K562 (cell line): ENCODE data around the gene CD164. TPM values are rescaled to one million over a fixed set of nuclear protein-coding genes. Genes with fewer than 3 reads are reported as not detected.

Source experiments
- ARID3B ChIP-seq: fragments of 250-450 bp; sonication (Bioruptor Pico); IDR thresholded peaks from 2 replicates; pipeline ENCODE4 v1.4.0; 2020; ENCODE audit warnings: borderline replicate concordance
- BCOR ChIP-seq: fragments of 450-650 bp; IDR thresholded peaks from 2 replicates; pipeline ENCODE4 v1.6.1; 2016
- CREB3 ChIP-seq: fragments of 450-650 bp; conservative IDR thresholded peaks from 2 replicates; pipeline ENCODE4 v1.6.1; 2016; ENCODE audit warnings: missing genetic modification characterization, low read depth, mild to moderate bottlenecking, missing compliant biosample characterization, moderate library complexity
- ETV1 ChIP-seq: fragments of 450-650 bp; conservative IDR thresholded peaks from 2 replicates; pipeline ENCODE4 v1.6.1; 2016; ENCODE audit warnings: missing genetic modification characterization, control low read depth, low read depth, missing compliant biosample characterization
- FIP1L1 ChIP-seq: fragments of 200-400 bp; formaldehyde crosslinking; IDR thresholded peaks from 2 replicates; pipeline ENCODE4 v1.6.1; 2018; ENCODE audit warnings: mild to moderate bottlenecking, low read depth, low read length; ENCODE audit not compliant: poor library complexity, severe bottlenecking
- GATAD2A ChIP-seq: fragments of 450-650 bp; IDR thresholded peaks from 2 replicates; pipeline ENCODE4 v1.6.1; 2017
- ILF3 ChIP-seq: fragments of 450-650 bp; IDR thresholded peaks from 2 replicates; pipeline ENCODE4 v1.6.1; 2018; ENCODE audit warnings: antibody characterized with exemption, mild to moderate bottlenecking, moderate library complexity, borderline replicate concordance
- MTA3 ChIP-seq: fragments of 450-650 bp; formaldehyde crosslinking; IDR thresholded peaks from 2 replicates; pipeline ENCODE4 v1.6.1; 2017; ENCODE audit warnings: mild to moderate bottlenecking, borderline replicate concordance
- NR2C1 ChIP-seq, 2 experiments: fragments of 450-650 bp; IDR thresholded peaks; 2 replicates each; pipeline ENCODE4 v1.6.1; 2017; ENCODE audit warnings: mild to moderate bottlenecking in 2 of 2, antibody characterized with exemption in 1 of 2, inconsistent platforms in 1 of 2, missing compliant biosample characterization in 1 of 2, missing genetic modification characterization in 1 of 2
- RCOR1 ChIP-seq, 2 experiments: IDR thresholded peaks; 2 replicates each; pipeline ENCODE4 v1.6.1; 2012; ENCODE audit warnings: low read depth in 2 of 2, low read length in 2 of 2, borderline replicate concordance in 1 of 2, improper control_type of control experiment in 1 of 2
- SMARCA4 ChIP-seq: fragments of 450-650 bp; IDR thresholded peaks from 2 replicates; pipeline ENCODE4 v1.6.1; 2016
- SMARCC2 ChIP-seq: fragments of 450-650 bp; IDR thresholded peaks from 2 replicates; pipeline ENCODE4 v1.6.1; 2017; ENCODE audit warnings: antibody characterized with exemption, moderate library complexity, mild to moderate bottlenecking, low read depth
- UBTF ChIP-seq, 2 experiments: IDR thresholded peaks; 2 replicates each; pipeline ENCODE4 v1.6.1; 2012; ENCODE audit warnings: improper control_type of control experiment in 2 of 2, low read depth in 2 of 2, low read length in 2 of 2, borderline replicate concordance in 1 of 2
- ZNF589 ChIP-seq: fragments of 200-800 bp; sonication (Bioruptor generic); IDR thresholded peaks from 2 replicates; pipeline ENCODE4 v1.6.1; 2016; ENCODE audit warnings: low read depth, missing genetic modification characterization, missing compliant biosample characterization
- polyA plus RNA-seq, 8 experiments: library from polyadenylated mRNA; depleted of rRNA in 4 of 8; stranded (reverse) in 5 of 8; unstranded in 3 of 8; fragments of >200 nt; fragmentation: Nextera tagmentation in 2 of 8; fragmentation: Illumina TruSeq in 1 of 8; extraction: Ambion mirVana in 2 of 8; extraction: Trizol in 1 of 8; gene quantifications; 2 replicates each; pipeline versions ENCODE4 v1.2.1 to v1.2.3, GENCODE V29; 2011 to 2014; ENCODE audit warnings: inconsistent platforms in 1 of 8, missing spikeins in 1 of 8
- total RNA-seq, 7 experiments: library from RNA; depleted of rRNA in 6 of 7; stranded (reverse); fragments of >200 nt in 6 of 7; fragmentation: Illumina TruSeq in 2 of 7; extraction: Trizol in 2 of 7; gene quantifications; 2 replicates each; pipeline versions ENCODE4 v1.2.1 to v1.2.3, GENCODE V29; 2011 to 2021; ENCODE audit warnings: low replicate concordance in 1 of 7
- TF ChIP-seq, protein P1 (sequence below), 2 experiments: fragments of 450-650 bp; IDR thresholded peaks; 2 replicates each; pipeline ENCODE4 v1.6.1; 2016
- TF ChIP-seq, protein P2 (sequence below): fragments of 450-650 bp; IDR thresholded peaks from 2 replicates; pipeline ENCODE4 v1.6.1; 2017; ENCODE audit warnings: antibody characterized with exemption, mild to moderate bottlenecking

The CD164 gene
- total and polyA plus RNA-seq, 9 of the 15 experiments (the other 6 are each of a cell fraction or from before 2014, with no cell fraction given) = 79.5 to 317 (median 165) TPM

DNA sequence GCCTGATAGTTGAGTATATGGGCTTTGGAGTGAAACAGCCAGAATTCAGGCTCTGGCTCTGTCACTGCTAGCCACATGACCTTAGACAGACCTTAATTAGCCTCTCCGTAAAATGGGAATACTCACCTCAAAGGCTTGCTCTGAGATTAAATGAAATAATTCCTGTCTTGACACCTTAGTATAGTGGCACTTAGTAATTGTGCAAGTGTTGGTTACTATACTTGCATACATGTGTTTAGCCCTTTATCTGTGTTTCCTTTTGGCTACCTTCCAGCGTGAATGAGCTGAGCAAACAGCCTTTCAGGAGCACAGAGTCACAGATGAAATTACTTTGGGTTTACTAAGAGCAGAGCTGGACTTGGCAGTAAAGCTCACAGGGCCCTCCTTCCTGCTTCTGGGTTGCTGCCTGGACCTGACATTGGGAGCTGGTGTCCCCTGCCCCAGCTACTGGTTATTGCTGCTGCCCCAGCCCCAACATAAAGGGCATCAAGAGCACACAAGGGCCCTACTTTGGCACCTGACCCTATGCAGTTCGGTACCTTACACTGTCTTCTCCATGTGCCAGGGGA lies 32.8 kb downstream of the CD164 start (continued):
- TF ChIP-seq UBTF (IDR thresholded peaks at IDR 0.05; ENCODE audit: borderline replicate concordance in 1 of 2, low read depth in 2 of 2, low read length in 2 of 2) (no peak), ARID3B (no peak), GATAD2A (no peak), FIP1L1 (no peak), SMARCC2 (peak; percentile 37; the same call in 1 of the 2 replicates), ILF3 (no peak), CREB3 (tag) (peak; percentile 72), SMARCA4 (peak; percentile 83), MTA3 (peak; percentile 53; the same call in 1 of the 2 replicates), RCOR1 (IDR thresholded peaks at IDR 0.05; ENCODE audit: borderline replicate concordance in 1 of 2, low read depth in 2 of 2, low read length in 2 of 2) (peak in 1 of 2 experiments; percentile 56; a peak in 1 of 4 replicates), ZNF589 (0 out of 2 replicates have a peak, but pooled peaks have one; percentile 22), NR2C1 (IDR thresholded peaks at IDR 0.05) (no peak), NR2C1 (tag; IDR thresholded peaks at IDR 0.05) (0 out of 2 replicates have a peak, but pooled peaks have one; percentile 16), BCOR (peak; percentile 90), ETV1 (tag) (0 out of 2 replicates have a peak, but pooled peaks have one; percentile 29)
- TF ChIP-seq, protein P1, sequence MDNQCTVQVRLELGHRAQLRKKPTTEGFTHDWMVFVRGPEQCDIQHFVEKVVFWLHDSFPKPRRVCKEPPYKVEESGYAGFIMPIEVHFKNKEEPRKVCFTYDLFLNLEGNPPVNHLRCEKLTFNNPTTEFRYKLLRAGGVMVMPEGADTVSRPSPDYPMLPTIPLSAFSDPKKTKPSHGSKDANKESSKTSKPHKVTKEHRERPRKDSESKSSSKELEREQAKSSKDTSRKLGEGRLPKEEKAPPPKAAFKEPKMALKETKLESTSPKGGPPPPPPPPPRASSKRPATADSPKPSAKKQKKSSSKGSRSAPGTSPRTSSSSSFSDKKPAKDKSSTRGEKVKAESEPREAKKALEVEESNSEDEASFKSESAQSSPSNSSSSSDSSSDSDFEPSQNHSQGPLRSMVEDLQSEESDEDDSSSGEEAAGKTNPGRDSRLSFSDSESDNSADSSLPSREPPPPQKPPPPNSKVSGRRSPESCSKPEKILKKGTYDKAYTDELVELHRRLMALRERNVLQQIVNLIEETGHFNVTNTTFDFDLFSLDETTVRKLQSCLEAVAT (IDR thresholded peaks at IDR 0.05) = peak in 1 of 2 experiments; percentile 99; a peak in 2 of 4 replicates
- TF ChIP-seq, protein P2, sequence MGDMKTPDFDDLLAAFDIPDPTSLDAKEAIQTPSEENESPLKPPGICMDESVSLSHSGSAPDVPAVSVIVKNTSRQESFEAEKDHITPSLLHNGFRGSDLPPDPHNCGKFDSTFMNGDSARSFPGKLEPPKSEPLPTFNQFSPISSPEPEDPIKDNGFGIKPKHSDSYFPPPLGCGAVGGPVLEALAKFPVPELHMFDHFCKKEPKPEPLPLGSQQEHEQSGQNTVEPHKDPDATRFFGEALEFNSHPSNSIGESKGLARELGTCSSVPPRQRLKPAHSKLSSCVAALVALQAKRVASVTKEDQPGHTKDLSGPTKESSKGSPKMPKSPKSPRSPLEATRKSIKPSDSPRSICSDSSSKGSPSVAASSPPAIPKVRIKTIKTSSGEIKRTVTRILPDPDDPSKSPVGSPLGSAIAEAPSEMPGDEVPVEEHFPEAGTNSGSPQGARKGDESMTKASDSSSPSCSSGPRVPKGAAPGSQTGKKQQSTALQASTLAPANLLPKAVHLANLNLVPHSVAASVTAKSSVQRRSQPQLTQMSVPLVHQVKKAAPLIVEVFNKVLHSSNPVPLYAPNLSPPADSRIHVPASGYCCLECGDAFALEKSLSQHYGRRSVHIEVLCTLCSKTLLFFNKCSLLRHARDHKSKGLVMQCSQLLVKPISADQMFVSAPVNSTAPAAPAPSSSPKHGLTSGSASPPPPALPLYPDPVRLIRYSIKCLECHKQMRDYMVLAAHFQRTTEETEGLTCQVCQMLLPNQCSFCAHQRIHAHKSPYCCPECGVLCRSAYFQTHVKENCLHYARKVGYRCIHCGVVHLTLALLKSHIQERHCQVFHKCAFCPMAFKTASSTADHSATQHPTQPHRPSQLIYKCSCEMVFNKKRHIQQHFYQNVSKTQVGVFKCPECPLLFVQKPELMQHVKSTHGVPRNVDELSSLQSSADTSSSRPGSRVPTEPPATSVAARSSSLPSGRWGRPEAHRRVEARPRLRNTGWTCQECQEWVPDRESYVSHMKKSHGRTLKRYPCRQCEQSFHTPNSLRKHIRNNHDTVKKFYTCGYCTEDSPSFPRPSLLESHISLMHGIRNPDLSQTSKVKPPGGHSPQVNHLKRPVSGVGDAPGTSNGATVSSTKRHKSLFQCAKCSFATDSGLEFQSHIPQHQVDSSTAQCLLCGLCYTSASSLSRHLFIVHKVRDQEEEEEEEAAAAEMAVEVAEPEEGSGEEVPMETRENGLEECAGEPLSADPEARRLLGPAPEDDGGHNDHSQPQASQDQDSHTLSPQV = peak; percentile 86
